ENCODE measurements around the gene GPR62. TPM values are rescaled to one million over a fixed set of nuclear protein-coding genes. Genes with fewer than 3 reads are reported as not detected.

GPR62 gene
- total and polyA plus RNA-seq, 4 donors = 0.15 TPM; not detected in 3

DNA sequence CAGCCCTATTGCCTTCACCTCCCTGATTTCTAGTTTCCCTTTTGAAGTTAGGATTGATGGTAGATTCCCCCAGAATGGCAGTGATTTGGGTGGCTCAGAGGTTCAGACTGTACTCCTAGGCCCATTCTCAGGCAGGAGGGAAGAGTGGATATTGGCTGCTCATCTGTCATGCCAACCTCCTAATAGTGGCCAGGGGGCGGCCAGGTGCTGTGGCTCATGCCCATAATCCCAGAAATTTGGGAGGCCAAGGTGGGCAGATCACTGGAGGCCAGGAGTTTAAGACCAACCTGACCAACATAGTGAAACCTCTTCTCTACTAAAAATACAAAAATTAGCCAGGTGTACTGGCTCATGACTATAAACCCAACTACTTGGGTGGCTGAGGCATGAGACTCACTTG is 24.7 kb upstream of the GPR62 start:
- ATAC-seq (ENCODE audit: low FRiP score) (no peak), DNase-seq (no peak)
- intact Hi-C loops (cut with DNase I) = no loop called here
- Histone ChIP-seq H3K4me1 (ENCODE audit: control insufficient read depth in 1 of 2, insufficient read depth in 2 of 2, low read length in 2 of 2) (no peaks in the 10 kb centered on the region), H3K9me3 (ENCODE audit: control insufficient read depth, low read length) (no peaks in the 10 kb centered on the region), H3K4me3 (ENCODE audit: low read length in 2 of 2) (no peak overlapping the region), H3K27ac (ENCODE audit: low read depth in 1 of 2, low read length in 2 of 2) (no peak overlapping the region), H3K36me3 (ENCODE audit: control insufficient read depth in 1 of 2, insufficient read depth in 2 of 2, low read length in 1 of 2) (peaks cover 0 to 9% of the 10 kb centered on the region in 2 donors), H3K27me3 (ENCODE audit: control insufficient read depth in 1 of 2, insufficient read depth in 2 of 2, low read length in 1 of 2) (no peaks in the 10 kb centered on the region)
- WGBS, 2 donors = 75 to 92% methylated on average over 1 of the region's 1 CpG

DNA sequence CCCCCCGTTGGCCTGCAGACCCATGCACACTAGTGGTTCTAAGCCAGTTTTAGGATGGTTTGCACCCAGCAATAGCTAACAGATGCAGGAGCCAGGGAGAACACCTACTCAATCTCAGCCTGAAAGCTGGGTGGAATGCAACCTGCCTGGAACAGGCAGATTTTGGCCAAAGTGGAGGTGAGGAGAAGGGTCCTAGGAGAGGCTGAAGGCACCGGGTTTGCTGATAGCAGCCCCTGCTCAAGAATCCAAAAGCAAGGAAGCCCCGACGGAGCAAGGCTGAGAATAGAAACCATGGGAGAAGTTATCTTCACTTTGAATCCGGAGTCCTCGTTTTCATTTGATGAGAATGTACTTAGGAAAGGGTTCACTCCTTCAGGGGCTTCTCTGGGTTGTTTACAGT is 23.4 kb upstream of the GPR62 start:
- WGBS, 2 donors = 90 to 93% methylated on average over 6 of the region's 6 CpGs
- DNase-seq = peak in 1 of 2 donors; percentile 42
- H3K27me3 ChIP-seq (ENCODE audit: control insufficient read depth in 1 of 2, insufficient read depth in 2 of 2, low read length in 1 of 2) = no peaks in the 10 kb centered on the region

DNA sequence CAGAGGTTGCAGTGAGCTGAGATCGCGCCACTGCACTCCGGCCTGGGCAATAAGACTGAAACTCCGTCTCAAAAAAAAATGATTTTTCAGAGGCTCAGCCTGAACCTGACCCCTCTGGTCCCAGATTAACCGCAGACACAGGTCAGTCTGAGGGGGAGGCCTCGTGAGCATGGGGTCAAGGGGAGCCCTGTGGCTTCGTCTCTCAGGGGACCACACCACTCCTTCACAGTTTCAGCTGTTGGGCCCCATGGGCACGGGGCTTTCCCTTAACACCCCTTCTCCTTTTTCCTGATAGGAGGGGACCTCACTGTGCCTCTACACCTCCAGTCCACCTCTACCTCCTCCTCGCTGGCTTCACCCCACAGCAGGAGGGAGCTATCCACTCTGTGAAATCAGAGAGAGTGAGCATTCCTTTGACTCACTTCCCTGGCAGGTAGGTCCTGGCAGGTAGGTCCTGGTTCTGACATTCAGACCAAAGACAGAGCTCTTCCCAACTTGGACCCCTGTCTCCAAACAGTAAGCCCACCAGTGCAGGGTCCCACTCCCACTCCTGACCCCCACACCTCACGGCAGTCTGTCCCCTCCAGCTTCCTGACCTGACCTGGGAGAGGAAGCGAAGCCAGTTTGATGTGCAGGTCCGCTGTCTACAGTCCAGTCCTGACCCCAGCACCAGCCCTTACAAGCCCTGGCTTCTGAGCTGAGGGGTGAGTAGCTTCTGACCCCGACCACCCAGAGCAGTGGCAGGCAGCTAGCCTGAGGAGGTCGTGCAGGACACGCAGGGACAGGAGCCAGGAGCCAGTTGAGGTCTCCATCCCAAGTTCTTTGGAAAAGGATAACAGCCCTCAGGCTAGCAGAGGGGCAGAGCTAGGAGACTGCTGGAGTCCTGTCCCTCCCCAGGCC is 22.5 kb upstream of the GPR62 start:
- Histone ChIP-seq H3K4me3 (ENCODE audit: low read length in 2 of 2) (no peak overlapping the region), H3K36me3 (ENCODE audit: control insufficient read depth in 1 of 2, insufficient read depth in 2 of 2, low read length in 1 of 2) (peaks cover 0 to 12% of the 10 kb centered on the region in 2 donors), H3K9me3 (ENCODE audit: control insufficient read depth, low read length) (no peaks in the 10 kb centered on the region), H3K27ac (ENCODE audit: low read depth in 1 of 2, low read length in 2 of 2) (no peak overlapping the region), H3K4me1 (ENCODE audit: control insufficient read depth in 1 of 2, insufficient read depth in 2 of 2, low read length in 2 of 2) (no peaks in the 10 kb centered on the region), H3K27me3 (ENCODE audit: control insufficient read depth in 1 of 2, insufficient read depth in 2 of 2, low read length in 1 of 2) (no peaks in the 10 kb centered on the region)
- intact Hi-C loops (cut with DNase I) = no loop called here
- ATAC-seq (ENCODE audit: low FRiP score) = no peak
- 94 to 95% methylated on average over 15 of the region's 15 CpGs for WGBS, 2 donors
- DNase-seq = peak in 1 of 2 donors; percentile 51

More for the DNA sequence above, 23.4 kb upstream of the GPR62 start:
- Histone ChIP-seq H3K4me1 (ENCODE audit: control insufficient read depth in 1 of 2, insufficient read depth in 2 of 2, low read length in 2 of 2) (no peaks in the 10 kb centered on the region), H3K27ac (ENCODE audit: low read depth in 1 of 2, low read length in 2 of 2) (no peak overlapping the region), H3K4me3 (ENCODE audit: low read length in 2 of 2) (no peak overlapping the region), H3K36me3 (ENCODE audit: control insufficient read depth in 1 of 2, insufficient read depth in 2 of 2, low read length in 1 of 2) (peaks cover 0 to 9% of the 10 kb centered on the region in 2 donors), H3K9me3 (ENCODE audit: control insufficient read depth, low read length) (no peaks in the 10 kb centered on the region)
- ATAC-seq (ENCODE audit: low FRiP score) = no peak
- intact Hi-C loops (cut with DNase I) = no loop called here

- WGBS, 2 donors = 93 to 96% methylated on average over 13 of the region's 13 CpGs
- no peaks in the 10 kb centered on the region for H3K4me1 ChIP-seq (ENCODE audit: control insufficient read depth in 1 of 2, insufficient read depth in 2 of 2, low read length in 2 of 2)
- intact Hi-C loops (cut with DNase I) = no loop called here
- DNase-seq (peak; percentile 39 to 53), ATAC-seq (ENCODE audit: low FRiP score) (no peak)
- no peak overlapping the region for H3K27ac ChIP-seq (ENCODE audit: low read depth in 1 of 2, low read length in 2 of 2)
- H3K9me3 ChIP-seq (ENCODE audit: control insufficient read depth, low read length) = no peaks in the 10 kb centered on the region
- H3K27me3 ChIP-seq (ENCODE audit: control insufficient read depth in 1 of 2, insufficient read depth in 2 of 2, low read length in 1 of 2) = no peaks in the 10 kb centered on the region
- H3K4me3 ChIP-seq (ENCODE audit: low read length in 2 of 2) = no peak overlapping the region
- H3K36me3 ChIP-seq (ENCODE audit: control insufficient read depth in 1 of 2, insufficient read depth in 2 of 2, low read length in 1 of 2) = peaks cover 0 to 12% of the 10 kb centered on the region in 2 donors
Observed at GRCh38 chr3:51933471-51934138, 21.6 kb upstream of the GPR62 start.

DNA sequence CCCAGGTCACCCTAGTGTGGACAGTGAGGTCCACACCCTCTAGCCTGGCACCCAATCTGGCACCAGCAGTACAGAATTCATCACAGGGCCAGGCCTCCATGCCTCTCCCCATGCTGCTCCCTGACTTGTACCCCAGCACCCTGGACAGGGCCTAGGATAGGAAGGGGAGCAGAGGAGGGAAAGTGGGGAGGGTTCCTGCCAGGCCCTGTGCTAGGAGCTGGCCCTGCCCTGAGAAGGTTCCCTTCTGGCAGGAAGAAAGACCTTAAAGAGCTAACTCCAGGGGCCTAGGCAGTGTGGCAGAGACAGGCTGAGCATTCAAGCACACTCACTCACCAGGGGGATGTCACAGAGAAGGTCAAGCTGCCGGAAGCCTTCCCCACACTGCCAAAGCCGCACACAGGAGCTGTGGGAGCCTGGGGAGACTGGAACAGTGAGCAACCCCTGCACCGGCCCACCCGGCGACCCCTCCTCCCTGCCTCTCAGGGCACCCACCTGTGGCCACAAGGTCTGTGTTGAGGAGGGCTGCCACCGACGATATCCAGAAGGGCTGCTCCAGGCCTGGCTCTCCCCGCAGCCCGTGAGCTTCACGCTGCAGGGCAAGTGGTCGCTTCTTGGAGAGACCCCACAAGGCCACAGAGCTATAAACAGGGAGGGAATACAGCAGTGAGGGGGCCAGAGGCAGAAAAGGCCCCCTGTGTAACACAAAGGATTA is 20.9 kb upstream of the GPR62 start:
- 95% methylated on average over 11 of the region's 11 CpGs for WGBS, 2 donors
- intact Hi-C loops (cut with DNase I) = no loop called here
- no peak for ATAC-seq (ENCODE audit: low FRiP score)

GRCh38 chr3:51934991-51935885 is 19.9 kb upstream of the GPR62 start:
- Histone ChIP-seq H3K27me3 (ENCODE audit: control insufficient read depth in 1 of 2, insufficient read depth in 2 of 2, low read length in 1 of 2) (no peaks in the 10 kb centered on the region), H3K4me3 (ENCODE audit: low read length in 2 of 2) (no peak overlapping the region), H3K36me3 (ENCODE audit: control insufficient read depth in 1 of 2, insufficient read depth in 2 of 2, low read length in 1 of 2) (peaks cover 0 to 12% of the 10 kb centered on the region in 2 donors), H3K4me1 (ENCODE audit: control insufficient read depth in 1 of 2, insufficient read depth in 2 of 2, low read length in 2 of 2) (no peaks in the 10 kb centered on the region), H3K9me3 (ENCODE audit: control insufficient read depth, low read length) (no peaks in the 10 kb centered on the region), H3K27ac (ENCODE audit: low read depth in 1 of 2, low read length in 2 of 2) (no peak overlapping the region)
- intact Hi-C loops (cut with DNase I) = no loop called here
- WGBS, 2 donors = 90 to 93% methylated on average over 28 of the region's 28 CpGs
- peak in 1 of 2 donors; percentile 52 for DNase-seq
- ATAC-seq (ENCODE audit: low FRiP score) = no peak

More for the DNA sequence above, 20.9 kb upstream of the GPR62 start:
- no peak overlapping the region for H3K27ac ChIP-seq (ENCODE audit: low read depth in 1 of 2, low read length in 2 of 2)
- H3K4me1 ChIP-seq (ENCODE audit: control insufficient read depth in 1 of 2, insufficient read depth in 2 of 2, low read length in 2 of 2) = no peaks in the 10 kb centered on the region
- H3K4me3 ChIP-seq (ENCODE audit: low read length in 2 of 2) = no peak overlapping the region
- no peaks in the 10 kb centered on the region for H3K9me3 ChIP-seq (ENCODE audit: control insufficient read depth, low read length)
- peak; percentile 30 to 68 for DNase-seq
- peaks cover 0 to 12% of the 10 kb centered on the region in 2 donors for H3K36me3 ChIP-seq (ENCODE audit: control insufficient read depth in 1 of 2, insufficient read depth in 2 of 2, low read length in 1 of 2)
- no peaks in the 10 kb centered on the region for H3K27me3 ChIP-seq (ENCODE audit: control insufficient read depth in 1 of 2, insufficient read depth in 2 of 2, low read length in 1 of 2)

GRCh38 chr3:51935886-51936755 is 19.1 kb upstream of the GPR62 start:
- peaks cover 0 to 12% of the 10 kb centered on the region in 2 donors for H3K36me3 ChIP-seq (ENCODE audit: control insufficient read depth in 1 of 2, insufficient read depth in 2 of 2, low read length in 1 of 2)
- no peaks in the 10 kb centered on the region for H3K4me1 ChIP-seq (ENCODE audit: control insufficient read depth in 1 of 2, insufficient read depth in 2 of 2, low read length in 2 of 2)
- ATAC-seq (ENCODE audit: low FRiP score) = no peak
- no peaks in the 10 kb centered on the region for H3K27me3 ChIP-seq (ENCODE audit: control insufficient read depth in 1 of 2, insufficient read depth in 2 of 2, low read length in 1 of 2)
- no peak overlapping the region for H3K27ac ChIP-seq (ENCODE audit: low read depth in 1 of 2, low read length in 2 of 2)
- no peaks in the 10 kb centered on the region for H3K9me3 ChIP-seq (ENCODE audit: control insufficient read depth, low read length)
- intact Hi-C loops (cut with DNase I) = no loop called here
- no peak overlapping the region for H3K4me3 ChIP-seq (ENCODE audit: low read length in 2 of 2)
- peak in 1 of 2 donors; percentile 72 for DNase-seq
- 96% methylated on average over 25 of the region's 25 CpGs for WGBS, 2 donors

Measured in aorta (tissue), 5 donors.